Activated CD8-positive, alpha-beta memory T cell treated with anti-CD3 and anti-CD28 coated beads for 24 hours (primary cell): ENCODE data around the gene TAS2R9.
"Not testable (repeated sequence)": the region's sequence is repeated elsewhere in the genome, so short reads cannot be mapped to it uniquely, and the experiment has no call there.

Experiments
- DNase-seq: peaks from one replicate; pipeline ENCODE4 v3.0.0-alpha.2; 2020

The TAS2R9 gene

DNA sequence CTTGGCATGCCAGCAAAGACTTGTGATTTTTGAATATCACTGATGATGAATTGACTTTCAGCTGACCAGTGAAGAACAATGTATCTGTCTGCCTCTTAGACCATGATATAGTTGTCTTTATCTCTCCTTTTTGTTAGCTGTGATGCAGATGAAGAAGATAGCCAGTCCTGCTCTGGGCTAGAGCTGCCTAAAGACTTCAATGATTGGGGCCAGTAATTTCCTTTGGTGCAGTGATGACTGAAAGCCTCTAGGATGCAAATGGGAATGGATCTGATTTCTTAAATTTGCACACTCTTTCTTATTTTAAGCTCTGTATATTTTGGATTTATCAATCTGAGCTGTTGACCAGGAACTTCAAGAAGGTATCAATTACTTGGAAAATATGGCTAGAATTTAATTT lies at the start of gene TAS2R9:
TSS of gene TAS2R9 (minus strand) at position 101 of the 400 bp plus-strand sequence. CDS start at position 8, 93 bp downstream.
- no peak for DNase-seq

DNA sequence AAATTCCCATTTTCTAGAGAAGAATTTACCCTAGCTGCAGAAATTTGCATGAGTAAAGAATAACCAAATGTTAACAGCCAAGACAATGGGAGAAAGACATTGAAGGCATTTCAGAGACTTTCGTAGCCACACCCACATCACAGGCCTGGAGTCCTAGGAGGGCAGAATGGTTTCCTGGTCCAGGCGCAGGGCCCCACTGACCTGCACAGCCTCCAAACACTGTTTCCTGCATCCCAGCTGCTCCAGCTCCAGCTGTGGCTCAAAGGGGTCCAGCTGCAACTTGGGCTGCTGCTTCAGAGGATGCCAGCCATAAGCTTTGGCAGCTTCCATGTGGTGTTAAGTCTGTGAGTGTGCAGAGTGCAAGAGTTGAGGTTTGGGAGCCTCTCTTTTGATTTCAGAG lies 45.8 kb upstream of the TAS2R9 start:
- no peak for DNase-seq

GRCh38 chr12:10853776-10854175 lies 43.8 kb upstream of the TAS2R9 start:
- DNase-seq = no peak

GRCh38 chr12:10851243-10851858 lies 41.4 kb upstream of the TAS2R9 start:
- no peak for DNase-seq

- DNase-seq = no peak
These were observed 39.5 kb upstream of the TAS2R9 start, which contains the start of gene PRR4 for GRCh38 chr12:10849425-10849878. PRR4 (minus strand) TSS chr12:10849475; CDS start chr12:10849437, 38 bp downstream.

DNA sequence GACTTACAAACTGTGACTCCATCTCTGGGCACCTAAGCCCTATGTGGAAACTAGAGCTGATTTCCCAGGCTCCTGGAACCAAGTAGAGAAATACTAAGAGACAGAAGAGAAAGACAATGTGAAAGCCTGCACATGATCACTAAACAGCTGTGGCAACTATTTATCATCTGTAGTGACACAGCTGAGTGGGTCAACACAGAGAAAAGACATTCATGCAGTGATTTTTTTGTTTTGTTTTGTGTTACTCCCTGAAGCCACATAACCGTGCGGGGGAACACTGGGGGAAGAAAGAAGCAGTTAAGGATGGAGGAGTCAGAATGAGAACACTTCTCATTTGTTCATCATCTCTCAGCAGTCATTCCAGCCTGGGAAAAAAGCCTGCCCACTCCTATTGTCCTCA lies 37.8 kb upstream of the TAS2R9 start:
- DNase-seq = no peak

DNA sequence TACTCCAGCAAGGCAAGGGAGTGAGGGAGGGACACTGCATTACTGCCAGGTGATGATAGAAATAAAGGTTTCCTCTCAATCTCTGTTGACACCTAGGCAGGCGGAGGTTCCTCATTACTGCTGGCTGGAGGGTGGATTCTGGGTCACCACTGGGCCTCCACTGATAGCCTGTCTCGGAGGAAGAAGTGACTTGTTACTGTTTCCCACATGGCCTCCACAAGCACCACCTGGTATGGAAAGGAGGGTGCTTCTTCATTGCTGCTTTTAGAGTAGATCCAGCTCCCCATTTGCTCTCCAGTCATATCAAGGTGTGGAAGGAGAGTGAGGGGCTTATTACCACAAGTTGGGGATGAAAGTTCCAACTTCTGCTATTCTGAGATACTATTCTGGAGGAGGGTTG lies 32.9 kb upstream of the TAS2R9 start:
- no peak for DNase-seq

DNA sequence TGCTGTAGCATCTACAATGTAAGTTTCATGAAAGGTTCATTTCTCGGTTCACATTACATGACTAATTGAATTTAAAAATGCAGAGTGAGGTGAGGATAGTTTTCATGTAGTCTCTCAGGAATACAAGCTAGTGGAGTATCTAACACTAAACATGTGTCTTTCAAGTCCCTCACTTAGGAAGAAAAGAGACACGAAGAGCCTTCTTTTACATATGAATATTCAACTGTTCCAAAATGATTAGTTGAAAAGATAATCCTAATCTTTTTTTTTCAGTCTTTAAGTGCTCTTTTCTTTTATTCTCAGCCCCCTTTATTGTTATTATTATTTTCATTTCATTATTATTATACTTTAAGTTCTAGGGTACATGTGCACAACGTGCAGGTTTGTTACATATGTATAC lies 28.5 kb upstream of the TAS2R9 start:
- no peak for DNase-seq

DNA sequence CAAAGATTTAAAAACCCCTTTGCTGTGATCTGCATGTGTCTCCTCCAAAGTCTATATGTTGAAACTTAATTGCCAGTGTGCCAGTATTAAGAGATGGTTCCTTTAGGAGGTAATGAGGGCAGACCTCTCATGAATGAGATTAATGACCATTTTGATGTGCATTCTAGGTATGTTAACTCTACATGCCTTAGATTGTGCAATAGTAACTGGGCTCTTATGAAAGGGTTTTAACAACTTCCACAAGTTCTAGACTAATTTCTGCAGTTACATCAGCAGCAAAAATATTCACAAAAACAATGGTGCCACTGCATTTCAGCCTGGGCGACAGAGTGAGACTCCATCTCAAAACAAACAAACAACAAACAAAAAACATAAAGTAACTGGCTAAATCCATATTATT lies 20.0 kb upstream of the TAS2R9 start:
- no peak for DNase-seq

DNA sequence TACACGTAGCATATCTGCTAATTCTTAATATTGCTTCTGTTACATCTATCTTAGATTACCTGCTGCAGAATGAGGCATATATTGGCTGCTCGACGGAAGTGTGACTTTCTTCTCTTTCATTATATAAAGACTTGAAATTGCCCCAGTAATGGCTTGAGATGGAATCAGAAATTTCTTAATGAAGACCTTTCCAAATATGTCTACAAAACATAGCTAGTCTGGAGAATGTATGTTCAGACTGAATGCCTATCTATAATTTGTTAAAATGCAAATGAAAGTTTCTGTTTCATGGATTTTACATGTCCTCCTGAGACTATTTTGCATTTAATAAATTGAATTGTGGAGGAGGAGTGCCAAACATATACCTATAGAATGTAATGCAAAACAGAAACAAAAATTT lies 16.3 kb upstream of the TAS2R9 start, which contains the start of gene TAS2R10:
TSS of gene TAS2R10 (minus strand) at position 101 of the 400 bp plus-strand sequence. CDS start at position 12, 89 bp downstream.
- DNase-seq = no peak

- DNase-seq = no peak
These were observed 15.0 kb upstream of the TAS2R9 start for GRCh38 chr12:10824957-10825356.

- no peak for DNase-seq
These were observed 2.0 kb upstream of the TAS2R9 start for GRCh38 chr12:10811883-10812536.

DNA sequence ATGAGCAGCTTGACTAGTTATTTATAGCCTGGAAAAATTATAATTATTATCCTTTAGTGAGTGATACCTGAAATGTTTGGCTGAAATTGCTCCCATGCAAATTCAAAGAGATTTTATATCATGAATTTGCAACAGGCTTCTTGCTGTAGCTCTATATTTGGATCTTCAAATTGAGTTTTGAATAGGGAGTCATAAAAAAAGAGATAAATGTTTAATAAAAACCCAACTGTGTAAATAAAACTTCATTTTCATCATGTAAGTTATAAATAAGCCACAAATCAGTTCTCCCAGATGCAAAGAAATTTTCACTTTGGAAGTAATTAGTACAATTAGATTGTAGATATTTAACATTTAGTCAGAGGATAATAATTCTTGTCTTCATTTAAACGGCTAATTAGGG lies 2.8 kb downstream of the TAS2R9 start, which contains the start of gene TAS2R8:
TSS of gene TAS2R8 (minus strand) at position 101 of the 400 bp plus-strand sequence. CDS start 306 bp downstream, outside the sequence.
- DNase-seq = no peak

DNA sequence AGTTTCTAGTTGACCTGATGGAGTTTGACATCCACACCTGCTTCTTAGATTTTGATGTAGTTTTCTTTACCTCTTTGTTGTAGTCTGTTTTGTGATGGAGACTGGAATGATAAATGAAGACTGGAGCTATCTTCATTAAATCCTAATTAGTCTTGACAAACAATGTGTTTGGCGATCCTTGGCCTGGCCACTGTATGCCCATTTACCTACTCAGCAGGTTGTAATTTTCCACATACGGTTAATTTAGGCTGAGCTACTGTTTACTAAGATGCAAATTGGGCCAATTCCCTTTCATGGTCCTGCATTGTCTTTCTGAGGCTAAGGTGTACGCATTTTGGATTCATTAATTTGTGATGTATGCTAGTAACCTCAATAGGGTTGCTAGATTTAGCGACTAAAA lies 7.4 kb downstream of the TAS2R9 start, which contains the start of gene TAS2R7:
TSS of gene TAS2R7 (minus strand) at position 41 of the 400 bp plus-strand sequence. CDS start 57 bp downstream, outside the sequence.
- DNase-seq = no peak

GRCh38 chr12:10801741-10802140 lies 8.2 kb downstream of the TAS2R9 start:
- no peak for DNase-seq

DNA sequence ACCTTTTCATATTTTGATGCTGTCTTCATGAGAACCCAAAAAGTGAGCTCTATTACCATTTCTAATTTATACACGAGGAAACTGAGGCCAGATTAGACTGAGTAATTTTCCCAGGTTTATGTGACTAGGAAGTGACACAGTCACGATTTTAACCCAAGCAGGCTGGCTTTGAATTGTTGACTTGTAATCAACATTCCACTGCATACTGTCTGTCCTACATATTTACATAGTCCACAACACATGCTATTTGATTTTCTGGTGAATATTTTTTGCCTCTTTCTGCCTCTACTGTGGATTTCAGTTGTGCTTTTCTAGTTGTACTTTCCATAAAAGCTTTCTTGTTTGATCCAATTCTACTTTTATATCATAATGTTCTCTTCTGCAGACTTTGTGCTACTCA lies 15.7 kb downstream of the TAS2R9 start:
- no peak for DNase-seq

DNA sequence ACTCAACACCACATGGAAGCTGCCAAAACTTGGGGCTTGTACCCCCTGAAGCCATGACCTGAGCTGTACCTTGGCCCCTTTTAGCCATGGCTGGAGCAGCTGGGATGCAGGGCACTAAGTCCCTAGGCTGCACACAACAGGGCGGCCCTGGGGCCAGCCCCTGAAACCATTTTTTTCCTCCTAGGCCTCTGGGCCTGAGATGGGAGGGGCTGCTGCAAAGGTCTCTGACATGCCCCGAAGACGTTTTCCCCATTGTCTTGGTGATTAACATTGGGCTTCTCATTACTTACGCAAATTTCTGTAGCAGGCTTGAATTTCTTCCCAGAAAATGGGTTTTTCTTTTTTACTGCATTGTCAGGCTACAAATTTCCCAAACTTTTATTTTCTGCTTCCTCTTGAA lies 18.2 kb downstream of the TAS2R9 start:
- DNase-seq = not testable (repeated sequence)

DNA sequence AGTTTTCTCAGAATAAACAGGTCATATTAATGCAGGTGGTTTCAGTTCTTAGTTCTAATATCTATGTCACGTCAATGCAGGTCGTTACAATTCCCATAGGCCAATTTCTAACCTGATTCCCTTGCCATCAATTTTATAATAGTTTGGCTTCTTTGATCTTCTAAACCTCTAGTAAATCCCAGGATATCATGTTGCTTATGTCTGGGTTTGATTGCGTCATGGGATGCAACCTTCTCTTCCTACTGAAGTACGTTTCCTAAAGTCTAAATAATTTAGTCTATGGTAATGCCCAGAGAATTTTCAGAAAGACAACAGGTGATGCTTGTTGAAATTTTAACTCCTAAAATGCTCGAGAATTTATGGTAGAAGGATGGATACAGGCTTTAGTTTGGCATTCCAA lies 26.7 kb downstream of the TAS2R9 start:
- DNase-seq = no peak

- no peak for DNase-seq
These were observed 30.9 kb downstream of the TAS2R9 start for GRCh38 chr12:10779103-10779502.

- DNase-seq = no peak
These were observed 38.7 kb downstream of the TAS2R9 start for GRCh38 chr12:10771132-10771733.

- DNase-seq = no peak
These were observed 50.3 kb downstream of the TAS2R9 start for GRCh38 chr12:10759657-10760056.
